HEK293 (cell line): ENCODE measurements around the gene COA3.
A peak's percentile ranks its signal among the peaks of the same experiment; 100 is the strongest.

Source experiments
- CTCF ChIA-PET: fragments of 350-600 bp; formaldehyde crosslinking; extraction: SDS; loops from one replicate; lab custom pipeline; 2021; ENCODE audit warnings: antibody characterized with exemption; lab: Yijun Ruan, JAX
- POLR2A ChIA-PET: fragments of 300-600 bp; formaldehyde crosslinking; extraction: SDS; loops from one replicate; lab custom pipeline; 2020; ENCODE audit warnings: antibody characterized with exemption, inconsistent platforms; lab: Yijun Ruan, JAX
- H3K27ac ChIP-seq: fragments of 200-500 bp; sonication (Bioruptor generic); 2 replicates; pipeline ENCODE4 v1.5.1; 2014; ENCODE audit warnings: low read depth, low read length, control low read depth, inconsistent platforms; ENCODE audit errors: extremely low read depth
- H3K36me3 ChIP-seq, 2 experiments: fragments of 200-500 bp in 1 of 2; sonication (Bioruptor generic) in 1 of 2; 1 replicate in 1 of 2; 2 replicates in 1 of 2; pipeline ENCODE4 v1.5.1; 2014 to 2017; ENCODE audit warnings: inconsistent platforms in 2 of 2, low read length in 2 of 2; ENCODE audit not compliant: control insufficient read depth in 2 of 2, insufficient read depth in 1 of 2
- H3K4me1 ChIP-seq: fragments of 200-500 bp; sonication (Bioruptor generic); 2 replicates; pipeline ENCODE4 v1.5.1; 2014; ENCODE audit warnings: mild to moderate bottlenecking, low read length, inconsistent platforms; ENCODE audit not compliant: control insufficient read depth, insufficient read depth
- H3K4me3 ChIP-seq: 2 replicates; pipeline ENCODE4 v1.5.1; 2011; ENCODE audit warnings: low read depth, mild to moderate bottlenecking, control low read depth, low read length, moderate library complexity
- H3K9me3 ChIP-seq: fragments of 200-500 bp; sonication (Bioruptor generic); 2 replicates; pipeline ENCODE4 v1.5.1; 2014; ENCODE audit warnings: low read depth, low read length, inconsistent platforms; ENCODE audit not compliant: control insufficient read depth, insufficient read depth
- GLIS2 ChIP-seq: fragments of 450-650 bp; formaldehyde crosslinking; IDR thresholded peaks from 2 replicates; pipeline ENCODE4 v1.5.1; 2016; ENCODE audit warnings: missing biosample characterization, missing genetic modification characterization
- KLF8 ChIP-seq: fragments of 450-650 bp; formaldehyde crosslinking; IDR thresholded peaks from 2 replicates; pipeline ENCODE4 v1.5.1; 2016; ENCODE audit warnings: missing biosample characterization, missing genetic modification characterization
- PATZ1 ChIP-seq: fragments of 450-650 bp; formaldehyde crosslinking; IDR thresholded peaks from 2 replicates; pipeline ENCODE4 v1.5.1; 2016; ENCODE audit warnings: missing biosample characterization, missing genetic modification characterization
- REST ChIP-seq: fragments of 450-650 bp; formaldehyde crosslinking; IDR thresholded peaks from 2 replicates; pipeline ENCODE4 v1.5.1; 2016; ENCODE audit warnings: missing biosample characterization, missing genetic modification characterization
- ZBTB20 ChIP-seq: fragments of 450-650 bp; formaldehyde crosslinking; IDR thresholded peaks from 2 replicates; pipeline ENCODE4 v1.5.1; 2016; ENCODE audit warnings: missing biosample characterization, missing genetic modification characterization
- ZBTB21 ChIP-seq: fragments of 450-650 bp; formaldehyde crosslinking; IDR thresholded peaks from 2 replicates; pipeline ENCODE4 v1.5.1; 2017; ENCODE audit warnings: missing biosample characterization, missing genetic modification characterization
- ZBTB26 ChIP-seq: fragments of 450-650 bp; formaldehyde crosslinking; optimal IDR thresholded peaks from 2 replicates; pipeline ENCODE3; 2016; ENCODE audit warnings: missing biosample characterization, mild to moderate bottlenecking, missing genetic modification characterization
- ZBTB48 ChIP-seq: fragments of 450-650 bp; formaldehyde crosslinking; IDR thresholded peaks from 2 replicates; pipeline ENCODE4 v1.5.1; 2016; ENCODE audit warnings: missing biosample characterization, missing genetic modification characterization
- ZIC2 ChIP-seq: fragments of 450-650 bp; formaldehyde crosslinking; IDR thresholded peaks from 2 replicates; pipeline ENCODE4 v1.5.1; 2016; ENCODE audit warnings: missing biosample characterization, missing genetic modification characterization
- ZNF114 ChIP-seq: fragments of 450-650 bp; formaldehyde crosslinking; IDR thresholded peaks from 2 replicates; pipeline ENCODE4 v1.5.0; 2017; ENCODE audit warnings: missing biosample characterization, missing genetic modification characterization
- ZNF155 ChIP-seq: fragments of 450-650 bp; formaldehyde crosslinking; IDR thresholded peaks from 2 replicates; pipeline ENCODE4 v1.5.1; 2016; ENCODE audit warnings: missing biosample characterization, missing genetic modification characterization
- ZNF292 ChIP-seq: fragments of 450-650 bp; formaldehyde crosslinking; IDR thresholded peaks from 2 replicates; pipeline ENCODE4 v1.5.1; 2016; ENCODE audit warnings: low read depth, missing biosample characterization, missing genetic modification characterization, borderline replicate concordance
- ZNF335 ChIP-seq: fragments of 450-650 bp; formaldehyde crosslinking; conservative IDR thresholded peaks from 2 replicates; pipeline ENCODE4 v1.5.1; 2016; ENCODE audit warnings: missing biosample characterization, missing genetic modification characterization
- ZNF398 ChIP-seq: fragments of 450-650 bp; formaldehyde crosslinking; IDR thresholded peaks from 2 replicates; pipeline ENCODE4 v1.5.1; 2017; ENCODE audit warnings: missing biosample characterization, missing genetic modification characterization
- ZNF558 ChIP-seq: fragments of 450-650 bp; formaldehyde crosslinking; IDR thresholded peaks from 2 replicates; pipeline ENCODE4 v1.5.1; 2016; ENCODE audit warnings: missing biosample characterization, missing genetic modification characterization
- ZNF561 ChIP-seq: fragments of 450-650 bp; IDR thresholded peaks from 2 replicates; pipeline ENCODE4 v1.5.1; 2018; ENCODE audit warnings: missing biosample characterization, missing genetic modification characterization, borderline replicate concordance
- ZNF677 ChIP-seq: fragments of 450-650 bp; IDR thresholded peaks from 2 replicates; pipeline ENCODE4 v1.5.0; 2018; ENCODE audit warnings: missing biosample characterization, mild to moderate bottlenecking, missing genetic modification characterization, moderate library complexity
- ZNF830 ChIP-seq: fragments of 450-650 bp; IDR thresholded peaks from 2 replicates; pipeline ENCODE4 v1.5.0; 2018; ENCODE audit warnings: missing biosample characterization, missing genetic modification characterization, low read depth, mild to moderate bottlenecking, moderate library complexity

COA3 gene

GRCh38 chr17:42761638-42762037 is 36.9 kb downstream of the COA3 start:
- TF ChIP-seq ZNF114 (tag by site-specific recombination) (no peak), ZNF335 (tag by site-specific recombination) (peak; percentile 14; the same call in 1 of the 2 replicates)
- Histone ChIP-seq H3K36me3 (no peaks in the 10 kb centered on the region), H3K27ac (no peak overlapping the region), H3K9me3 (no peaks in the 10 kb centered on the region), H3K4me1 (peaks cover 2% of the 10 kb centered on the region; the same call in 1 of the 2 replicates), H3K4me3 (no peak overlapping the region)
- CTCF ChIA-PET: interaction anchor here (0.6 to 7.0 kb wide), 14 partner anchors 9 to 1207 kb away, joined by 3 to 112 read pairs (median 4); partner anchors contain the start of gene PSMC3IP
- POLR2A ChIA-PET: interaction anchor here (1.7 kb wide), 1 partner anchor 12 kb away, joined by 5 read pairs; the partner anchor contains the start of gene VPS25

- H3K36me3 ChIP-seq: no peaks in the 10 kb centered on the region
- H3K27ac ChIP-seq: no peak within 1 kb of the TSS; the same call in 1 of the 2 replicates
- ChIA-PET CTCF (interaction anchor here (0.6 to 7.0 kb wide), 10 partner anchors 9 to 181 kb away, joined by 3 to 112 read pairs (median 4); partner anchors contain the start of genes PLEKHH3 and PSMC3IP), POLR2A (interaction anchor here (1.7 to 2.2 kb wide), 2 partner anchors 12 to 183 kb away, joined by 5 to 8 read pairs; partner anchors contain the start of genes PSMC3IP and VPS25)
- no peaks in the 10 kb centered on the region for H3K9me3 ChIP-seq
- no peak within 1 kb of the TSS for H3K4me3 ChIP-seq
- H3K4me1 ChIP-seq: peaks cover 2% of the 10 kb centered on the region; the same call in 1 of the 2 replicates
- TF ChIP-seq ZNF398 (tag by site-specific recombination) (peak; percentile 33; the same call in 1 of the 2 replicates), ZBTB21 (no peak), ZNF114 (tag by site-specific recombination) (no peak), ZNF292 (no peak), ZNF335 (tag by site-specific recombination) (peak; percentile 65), ZNF155 (no peak), ZNF561 (tag by site-specific recombination) (peak; percentile 51; the same call in 1 of the 2 replicates), PATZ1 (peak; percentile 46; the same call in 1 of the 2 replicates), KLF8 (tag by site-specific recombination) (no peak), ZNF830 (no peak), ZNF677 (0 out of 2 replicates have a peak, but pooled peaks have one; percentile 20), ZBTB20 (tag by site-specific recombination) (peak; percentile 75), ZBTB48 (tag by site-specific recombination) (peak; percentile 56; the same call in 1 of the 2 replicates), ZNF558 (tag by site-specific recombination) (no peak), ZIC2 (tag by site-specific recombination) (0 out of 2 replicates have a peak, but pooled peaks have one; percentile 9), ZBTB26 (tag by site-specific recombination) (peak; percentile 33), REST (tag by site-specific recombination) (peak; percentile 83), GLIS2 (tag by site-specific recombination) (0 out of 2 replicates have a peak, but pooled peaks have one; percentile 15)
These were observed 37.6 kb downstream of the COA3 start, which contains the start of gene RAMP2 for GRCh38 chr17:42760652-42761581. TSS of gene RAMP2 (plus strand) at chr17:42761227. CDS start at chr17:42761262, 35 bp downstream.
